Natural killer cell (primary cell): ENCODE results near the gene SARDH. TPM values are rescaled to one million over a fixed set of nuclear protein-coding genes. Genes with fewer than 3 reads are reported as not detected.
"Not testable (repeated sequence)": the region's sequence is repeated elsewhere in the genome, so short reads cannot be mapped to it uniquely, and the experiment has no call there.

Experiments used
- ATAC-seq, 3 donors: fragments of 150-1000 bp in 2 of 3; fragments of 200-7000 bp in 1 of 3; cut with Tn5 transposase; 1 replicate in 1 of 3; 2 replicates in 2 of 3; pipeline ENCODE4 v1.10.0; 2021; ENCODE audit warnings: mild to moderate bottlenecking in 2 of 3, moderate library complexity in 2 of 3
- DNase-seq, 2 donors: peaks; one replicate each; pipeline versions ENCODE4 v3.0.0 to v3.0.0-alpha.2; 2013 to 2021; ENCODE audit warnings: mixed read lengths in 1 of 2
- H3K27ac ChIP-seq: one replicate; pipeline ENCODE4 v1.5.1; 2013; ENCODE audit warnings: mild to moderate bottlenecking, low read length
- H3K27me3 ChIP-seq: one replicate; pipeline ENCODE4 v1.6.1; 2013; ENCODE audit warnings: low read length; ENCODE audit not compliant: control insufficient read depth, insufficient read depth
- H3K36me3 ChIP-seq: one replicate; pipeline ENCODE4 v1.6.1; 2013; ENCODE audit warnings: low read length; ENCODE audit not compliant: control insufficient read depth, insufficient read depth
- H3K4me1 ChIP-seq: one replicate; pipeline ENCODE4 v1.6.1; 2013; ENCODE audit warnings: low read length; ENCODE audit not compliant: control insufficient read depth, insufficient read depth
- H3K4me3 ChIP-seq: one replicate; pipeline ENCODE4 v1.5.1; 2013; ENCODE audit warnings: low read length
- H3K9me3 ChIP-seq: one replicate; pipeline ENCODE4 v1.6.1; 2013; ENCODE audit warnings: low read length; ENCODE audit not compliant: control insufficient read depth, insufficient read depth
- H3K27ac Mint-ChIP-seq, 2 donors: one replicate each; pipeline ENCODE4 v1.8.0; 2022; ENCODE audit warnings: mild to moderate bottlenecking in 2 of 2, mixed read lengths in 2 of 2, moderate library complexity in 1 of 2
- H3K27me3 Mint-ChIP-seq, 2 donors: one replicate each; pipeline ENCODE4 v1.8.0; 2022; ENCODE audit warnings: low read depth in 2 of 2, mixed read lengths in 2 of 2
- H3K36me3 Mint-ChIP-seq: one replicate; pipeline ENCODE4 v1.8.0; 2022; ENCODE audit warnings: mixed read lengths
- H3K4me1 Mint-ChIP-seq, 2 donors: one replicate each; pipeline ENCODE4 v1.8.0; 2022; ENCODE audit warnings: mixed read lengths in 2 of 2
- H3K4me3 Mint-ChIP-seq: one replicate; pipeline ENCODE4 v1.8.0; 2022; ENCODE audit warnings: mild to moderate bottlenecking, moderate library complexity, mixed read lengths
- H3K9me3 Mint-ChIP-seq, 2 donors: one replicate each; pipeline ENCODE4 v1.8.0; 2022; ENCODE audit warnings: mixed read lengths in 2 of 2
- CTCF ChIP-seq: fragments of 200-600 bp; IDR thresholded peaks from one replicate; pipeline ENCODE4 v1.8.0; 2022; ENCODE audit warnings: antibody characterized with exemption
- WGBS: methylation state at CpG from one replicate; pipeline ENCODE4 v1.1.7; 2013; ENCODE audit warnings: missing lambda C conversion rate; ENCODE audit not compliant: insufficient coverage; 5-methylcytosine and 5-hydroxymethylcytosine counted together
- intact Hi-C: fragments of 100-400 bp; cut with micrococcal nuclease; formaldehyde crosslinking; loops from one replicate; pipeline ENCODE4 v1.14.2; 2022
- total RNA-seq, 4 donors: library from RNA; stranded (reverse); fragments of 120-200 nt in 1 of 4; gene quantifications; one replicate each; pipeline versions ENCODE4 v1.2.3 to v1.2.4, GENCODE V29; 2013 to 2022

SARDH gene
- total RNA-seq, 3 donors from 2014 or later (not counting 1 experiment from before 2014, with no cell fraction given) = 2.2 to 6.8 (median 4.1) TPM

DNA sequence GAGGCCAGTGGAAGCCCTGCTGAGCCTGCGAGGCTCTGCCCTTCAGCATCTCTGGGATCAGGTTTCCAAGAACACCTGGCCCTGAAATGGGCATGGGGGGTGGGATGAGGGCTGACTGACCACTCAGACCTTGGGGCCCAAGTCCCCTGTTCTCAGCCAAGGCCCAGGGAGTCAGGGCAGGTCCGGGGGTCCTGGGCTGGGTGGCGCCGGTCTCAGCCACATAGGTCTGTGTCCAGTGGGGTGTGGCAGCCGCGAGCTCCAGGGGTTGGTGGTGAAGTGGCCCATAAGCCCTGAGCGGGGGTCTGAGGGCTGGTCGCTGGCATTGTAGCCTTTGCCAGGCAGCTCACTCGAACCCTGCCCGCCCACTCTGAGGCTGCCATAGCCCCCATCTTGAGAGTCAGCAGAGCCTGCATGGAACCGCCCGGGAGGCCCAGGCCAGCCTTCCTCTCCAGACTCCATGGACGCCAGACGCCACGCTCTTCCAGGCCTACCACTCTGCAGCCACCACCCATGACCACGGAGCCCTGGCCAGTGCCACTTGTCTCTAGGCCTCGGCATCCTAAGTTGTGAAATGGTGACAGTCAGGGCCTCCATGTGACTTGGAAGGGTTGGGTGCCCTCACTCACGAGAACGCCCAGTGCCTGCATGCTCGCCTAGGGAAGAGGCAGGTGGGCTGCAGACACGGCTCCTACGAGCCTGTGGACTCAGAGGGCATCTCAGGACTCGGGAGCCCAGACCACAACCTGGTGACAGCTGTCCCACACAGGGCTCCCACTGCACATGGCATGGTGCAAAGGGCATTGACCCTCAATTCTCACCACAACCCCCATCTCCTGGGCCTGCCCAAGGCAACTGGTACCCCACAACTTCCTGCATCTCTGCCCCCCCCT is 108.7 kb downstream of the SARDH start:
- Mint-ChIP-seq H3K4me3 (no peak overlapping the region), H3K4me1 (no peaks in the 10 kb centered on the region), H3K27ac (no peak overlapping the region), H3K36me3 (peaks cover 6% of the 10 kb centered on the region), H3K9me3 (peaks cover 0 to 10% of the 10 kb centered on the region in 2 donors), H3K27me3 (peaks cover 0 to 5% of the 10 kb centered on the region in 2 donors)
- TF ChIP-seq CTCF = no peak
- no peaks in the 10 kb centered on the region for H3K36me3 ChIP-seq
- no peak for ATAC-seq
- H3K27me3 ChIP-seq = no peaks in the 10 kb centered on the region
- no peak for DNase-seq
- H3K27ac ChIP-seq = no peak overlapping the region
- H3K4me1 ChIP-seq = no peaks in the 10 kb centered on the region
- WGBS = 86% methylated on average over 23 of the region's 23 CpGs
- intact Hi-C loops = no loop called here
- H3K4me3 ChIP-seq = no peak overlapping the region
- peaks cover 4% of the 10 kb centered on the region for H3K9me3 ChIP-seq

DNA sequence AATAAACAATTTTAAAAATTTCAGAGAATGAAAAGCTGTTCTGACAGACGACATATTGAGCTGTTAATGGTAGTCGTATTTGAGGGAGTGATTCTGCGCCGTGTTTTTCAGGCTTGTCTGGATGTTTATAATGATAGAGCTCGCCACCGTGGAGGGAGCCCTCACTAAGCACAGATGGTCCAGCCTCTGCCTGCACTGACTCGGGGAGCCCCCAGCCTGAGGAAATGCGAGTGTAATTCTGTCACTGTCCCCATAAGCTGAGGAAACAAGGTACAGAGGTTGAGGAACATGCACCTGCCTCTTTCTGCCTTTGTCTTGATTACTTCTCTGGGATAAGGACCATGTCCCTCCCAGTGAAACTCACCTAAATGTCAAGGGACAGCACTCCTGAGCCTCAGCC is 109.4 kb downstream of the SARDH start:
- H3K4me3 Mint-ChIP-seq = no peak overlapping the region
- H3K9me3 Mint-ChIP-seq = peaks cover 0 to 10% of the 10 kb centered on the region in 2 donors
- no peaks in the 10 kb centered on the region for H3K36me3 ChIP-seq
- WGBS = 86% methylated on average over 8 of the region's 8 CpGs
- H3K27me3 ChIP-seq = no peaks in the 10 kb centered on the region
- H3K27ac Mint-ChIP-seq = no peak overlapping the region
- H3K27me3 Mint-ChIP-seq = peaks cover 0 to 7% of the 10 kb centered on the region in 2 donors
- no peaks in the 10 kb centered on the region for H3K4me1 Mint-ChIP-seq
- H3K9me3 ChIP-seq = peaks cover 4% of the 10 kb centered on the region
- intact Hi-C loops = no loop called here
- TF ChIP-seq CTCF = no peak
- H3K4me3 ChIP-seq = no peak overlapping the region
- no peak overlapping the region for H3K27ac ChIP-seq
- ATAC-seq = no peak
- H3K36me3 Mint-ChIP-seq = peaks cover 6% of the 10 kb centered on the region
- DNase-seq = no peak
- no peaks in the 10 kb centered on the region for H3K4me1 ChIP-seq

GRCh38 chr9:133627341-133627740 is 110.8 kb downstream of the SARDH start:
- peaks cover 5 to 9% of the 10 kb centered on the region in 2 donors for H3K27me3 Mint-ChIP-seq
- intact Hi-C loops = no loop called here
- DNase-seq = no peak

GRCh38 chr9:133626008-133626407 is 112.1 kb downstream of the SARDH start:
- Mint-ChIP-seq H3K4me1 (peaks cover 7 to 11% of the 10 kb centered on the region in 2 donors), H3K27me3 (peaks cover 11 to 16% of the 10 kb centered on the region in 2 donors)
- H3K4me3 Mint-ChIP-seq, H3K9me3 ChIP-seq, H3K9me3 Mint-ChIP-seq, H3K27me3 ChIP-seq, H3K4me3 ChIP-seq, H3K27ac Mint-ChIP-seq, H3K36me3 ChIP-seq, intact Hi-C loops, DNase-seq, H3K36me3 Mint-ChIP-seq, H3K27ac ChIP-seq, ATAC-seq, H3K4me1 ChIP-seq: not testable (repeated sequence)

More at GRCh38 chr9:133627341-133627740, 110.8 kb downstream of the SARDH start:
- Mint-ChIP-seq H3K9me3 (peaks cover 0 to 10% of the 10 kb centered on the region in 2 donors), H3K4me1 (peaks cover 0 to 2% of the 10 kb centered on the region in 2 donors), H3K36me3 (peaks cover 6% of the 10 kb centered on the region), H3K27ac (no peak overlapping the region), H3K4me3 (no peak overlapping the region)
- H3K9me3 ChIP-seq = peaks cover 4% of the 10 kb centered on the region
- H3K27me3 ChIP-seq = no peaks in the 10 kb centered on the region
- H3K36me3 ChIP-seq = no peaks in the 10 kb centered on the region
- no peaks in the 10 kb centered on the region for H3K4me1 ChIP-seq
- no peak for TF ChIP-seq CTCF
- no peak overlapping the region for H3K27ac ChIP-seq
- WGBS = 84% methylated on average over 3 of the region's 3 CpGs
- H3K4me3 ChIP-seq = no peak overlapping the region
- no peak for ATAC-seq
